GM23338 (cell line): ENCODE measurements around the gene POR. TPM values are rescaled to one million over a fixed set of nuclear protein-coding genes. Genes with fewer than 3 reads are reported as not detected.

Experiments
- ATAC-seq: fragments of 200-7000 bp; cut with Tn5 transposase; 3 replicates; pipeline ENCODE4 v1.9.1; 2020
- DNase-seq: peaks from one replicate; pipeline ENCODE4 v3.0.0-alpha.2; 2015; ENCODE audit warnings: low spot score
- H2AFZ ChIP-seq: fragments of 200-600 bp; sonication (generic); 2 replicates; pipeline ENCODE4 v1.8.0; 2016; ENCODE audit warnings: antibody characterized with exemption, mild to moderate bottlenecking, moderate library complexity
- H3F3A ChIP-seq: fragments of 200-600 bp; sonication (generic); replicated peaks from 2 replicates; pipeline ENCODE4 v1.8.0; 2017; ENCODE audit warnings: antibody characterized with exemption, mixed run types, low read depth
- H3K27ac ChIP-seq: fragments of 200-600 bp; sonication (generic); 2 replicates; pipeline ENCODE4 v1.6.1; 2016; ENCODE audit warnings: low read depth
- H3K27me3 ChIP-seq: fragments of 200-600 bp; sonication (generic); 2 replicates; pipeline ENCODE4 v1.8.0; 2016; ENCODE audit warnings: mild to moderate bottlenecking, mixed run types, moderate library complexity; ENCODE audit not compliant: insufficient read depth
- H3K36me3 ChIP-seq: fragments of 200-600 bp; sonication (generic); 2 replicates; pipeline ENCODE4 v1.8.0; 2016; ENCODE audit warnings: mild to moderate bottlenecking; ENCODE audit not compliant: insufficient read depth
- H3K4me1 ChIP-seq: fragments of 200-600 bp; sonication (generic); 2 replicates; pipeline ENCODE4 v1.8.0; 2016; ENCODE audit warnings: mild to moderate bottlenecking, moderate library complexity; ENCODE audit not compliant: insufficient read depth
- H3K4me2 ChIP-seq: fragments of 200-600 bp; sonication (generic); 2 replicates; pipeline ENCODE4 v1.7.1; 2017; ENCODE audit warnings: mixed run types
- H3K4me3 ChIP-seq: fragments of 200-600 bp; sonication (generic); 2 replicates; pipeline ENCODE4 v1.6.1; 2016; ENCODE audit warnings: mixed run types
- H3K79me2 ChIP-seq: fragments of 200-600 bp; sonication (generic); replicated peaks from 2 replicates; pipeline ENCODE4 v1.8.0; 2017; ENCODE audit warnings: mild to moderate bottlenecking; ENCODE audit not compliant: insufficient read depth
- H3K9me2 ChIP-seq: fragments of 200-600 bp; sonication (generic); 2 replicates; pipeline ENCODE4 v1.8.0; 2017; ENCODE audit not compliant: insufficient read depth
- H4K20me1 ChIP-seq: fragments of 200-600 bp; sonication (generic); replicated peaks from 2 replicates; pipeline ENCODE4 v1.8.0; 2017; ENCODE audit warnings: mild to moderate bottlenecking; ENCODE audit not compliant: insufficient read depth
- H3K27ac Mint-ChIP-seq: 2 replicates; pipeline ENCODE4 v1.8.0; 2020; ENCODE audit warnings: inconsistent platforms, mild to moderate bottlenecking, moderate library complexity, mixed read lengths
- H3K27me3 Mint-ChIP-seq: 3 replicates; pipeline ENCODE4 v1.8.0; 2022; ENCODE audit warnings: low read depth, mild to moderate bottlenecking, moderate library complexity, mixed read lengths, inconsistent platforms; ENCODE audit not compliant: insufficient read depth, poor library complexity
- H3K36me3 Mint-ChIP-seq: 3 replicates; pipeline ENCODE4 v1.8.0; 2021; ENCODE audit warnings: low read depth, mild to moderate bottlenecking, inconsistent platforms, moderate library complexity, mixed read lengths
- H3K4me1 Mint-ChIP-seq: 3 replicates; pipeline ENCODE4 v1.8.0; 2020; ENCODE audit warnings: mild to moderate bottlenecking, inconsistent platforms, mixed read lengths
- H3K4me3 Mint-ChIP-seq: 3 replicates; pipeline ENCODE4 v1.8.0; 2021; ENCODE audit warnings: moderate library complexity, mild to moderate bottlenecking, inconsistent platforms, mixed read lengths
- H3K9me3 Mint-ChIP-seq: 3 replicates; pipeline ENCODE4 v1.8.0; 2020; ENCODE audit warnings: moderate library complexity, mild to moderate bottlenecking, inconsistent platforms, mixed read lengths
- NANOG ChIP-seq: IDR thresholded peaks from 2 replicates; pipeline ENCODE4 v1.6.1; 2016; ENCODE audit warnings: antibody characterized with exemption, borderline replicate concordance
- ZNF331 ChIP-seq: fragments of 250-450 bp; sonication (Bioruptor Pico); IDR thresholded peaks from 2 replicates; pipeline ENCODE4 v1.5.0; 2020; ENCODE audit warnings: low read depth, mild to moderate bottlenecking, moderate library complexity
- polyA plus RNA-seq: library from polyadenylated mRNA; unstranded; fragments of >200 nt; fragmentation: Nextera tagmentation; extraction: Ambion mirVana; gene quantifications from 2 replicates; pipeline ENCODE4 v1.2.1, GENCODE V29; 2016
- total RNA-seq: library from RNA; depleted of rRNA; stranded (reverse); fragments of >200 nt; shearing (Covaris generic); gene quantifications from 2 replicates; pipeline ENCODE4 v1.2.3, GENCODE V29; 2014
- TF ChIP-seq, protein P1 (sequence below): IDR thresholded peaks from 2 replicates; pipeline ENCODE4 v1.6.1; 2016; ENCODE audit warnings: antibody characterized with exemption
- TF ChIP-seq, protein P2 (sequence below): IDR thresholded peaks from one replicate; pipeline ENCODE4 v1.6.1; 2018; ENCODE audit warnings: antibody characterized with exemption; ENCODE audit not compliant: unreplicated experiment
- TF ChIP-seq, protein P3 (sequence below), 2 experiments: fragments of 200-600 bp in 1 of 2; sonication (generic) in 1 of 2; conservative IDR thresholded peaks; 2 replicates each; pipeline versions ENCODE4 v1.5.1 to v1.6.1; 2016 to 2017; ENCODE audit warnings: antibody characterized with exemption in 2 of 2, low read depth in 2 of 2, mild to moderate bottlenecking in 2 of 2, moderate library complexity in 1 of 2

Gene POR
- total and polyA plus RNA-seq, 2 experiments from 2014 or later: 126 to 164 TPM

DNA sequence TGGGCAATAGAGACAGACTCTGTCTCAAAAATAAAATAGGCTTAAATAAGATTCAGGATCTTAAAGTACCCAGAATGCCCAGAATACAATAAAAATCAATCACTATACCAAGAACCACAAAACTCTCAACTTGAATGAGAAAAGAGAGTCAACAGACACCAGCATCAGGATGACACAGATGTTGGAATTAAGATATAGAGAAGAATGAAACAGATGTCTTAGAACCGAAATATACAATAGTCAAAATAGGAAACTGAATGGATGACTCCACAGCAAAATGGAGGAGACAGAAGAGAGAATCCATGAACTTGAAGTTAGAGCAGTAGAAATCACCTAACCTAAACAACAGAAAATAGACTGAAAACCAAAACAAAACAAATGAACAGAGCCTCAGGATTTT is 29.6 kb downstream of the POR start:
- H3K36me3 ChIP-seq: no peaks in the 10 kb centered on the region; the same call in 1 of the 2 replicates
- H3K9me3 Mint-ChIP-seq: no peaks in the 10 kb centered on the region
- H2AFZ ChIP-seq: no peak overlapping the region
- H4K20me1 ChIP-seq: peaks cover 45% of the 10 kb centered on the region; the same call in 1 of the 2 replicates
- no peak overlapping the region for H3K4me2 ChIP-seq
- H3F3A ChIP-seq: no peaks in the 10 kb centered on the region
- H3K79me2 ChIP-seq: peaks cover 76% of the 10 kb centered on the region
- H3K4me1 Mint-ChIP-seq: 0 out of 3 replicates have a peak, but pooled peaks cover 3% of the 10 kb centered on the region
- H3K4me1 ChIP-seq: no peaks in the 10 kb centered on the region
- no peak overlapping the region for H3K4me3 ChIP-seq
- no peaks in the 10 kb centered on the region for H3K27me3 ChIP-seq
- no peaks in the 10 kb centered on the region for H3K9me2 ChIP-seq
- no peak overlapping the region for H3K4me3 Mint-ChIP-seq
- TF ChIP-seq ZNF331 (CRISPR knock-in tag) (no peak), NANOG (no peak)
- TF ChIP-seq, protein P1, sequence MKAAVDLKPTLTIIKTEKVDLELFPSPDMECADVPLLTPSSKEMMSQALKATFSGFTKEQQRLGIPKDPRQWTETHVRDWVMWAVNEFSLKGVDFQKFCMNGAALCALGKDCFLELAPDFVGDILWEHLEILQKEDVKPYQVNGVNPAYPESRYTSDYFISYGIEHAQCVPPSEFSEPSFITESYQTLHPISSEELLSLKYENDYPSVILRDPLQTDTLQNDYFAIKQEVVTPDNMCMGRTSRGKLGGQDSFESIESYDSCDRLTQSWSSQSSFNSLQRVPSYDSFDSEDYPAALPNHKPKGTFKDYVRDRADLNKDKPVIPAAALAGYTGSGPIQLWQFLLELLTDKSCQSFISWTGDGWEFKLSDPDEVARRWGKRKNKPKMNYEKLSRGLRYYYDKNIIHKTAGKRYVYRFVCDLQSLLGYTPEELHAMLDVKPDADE: no peak
- TF ChIP-seq, protein P2, sequence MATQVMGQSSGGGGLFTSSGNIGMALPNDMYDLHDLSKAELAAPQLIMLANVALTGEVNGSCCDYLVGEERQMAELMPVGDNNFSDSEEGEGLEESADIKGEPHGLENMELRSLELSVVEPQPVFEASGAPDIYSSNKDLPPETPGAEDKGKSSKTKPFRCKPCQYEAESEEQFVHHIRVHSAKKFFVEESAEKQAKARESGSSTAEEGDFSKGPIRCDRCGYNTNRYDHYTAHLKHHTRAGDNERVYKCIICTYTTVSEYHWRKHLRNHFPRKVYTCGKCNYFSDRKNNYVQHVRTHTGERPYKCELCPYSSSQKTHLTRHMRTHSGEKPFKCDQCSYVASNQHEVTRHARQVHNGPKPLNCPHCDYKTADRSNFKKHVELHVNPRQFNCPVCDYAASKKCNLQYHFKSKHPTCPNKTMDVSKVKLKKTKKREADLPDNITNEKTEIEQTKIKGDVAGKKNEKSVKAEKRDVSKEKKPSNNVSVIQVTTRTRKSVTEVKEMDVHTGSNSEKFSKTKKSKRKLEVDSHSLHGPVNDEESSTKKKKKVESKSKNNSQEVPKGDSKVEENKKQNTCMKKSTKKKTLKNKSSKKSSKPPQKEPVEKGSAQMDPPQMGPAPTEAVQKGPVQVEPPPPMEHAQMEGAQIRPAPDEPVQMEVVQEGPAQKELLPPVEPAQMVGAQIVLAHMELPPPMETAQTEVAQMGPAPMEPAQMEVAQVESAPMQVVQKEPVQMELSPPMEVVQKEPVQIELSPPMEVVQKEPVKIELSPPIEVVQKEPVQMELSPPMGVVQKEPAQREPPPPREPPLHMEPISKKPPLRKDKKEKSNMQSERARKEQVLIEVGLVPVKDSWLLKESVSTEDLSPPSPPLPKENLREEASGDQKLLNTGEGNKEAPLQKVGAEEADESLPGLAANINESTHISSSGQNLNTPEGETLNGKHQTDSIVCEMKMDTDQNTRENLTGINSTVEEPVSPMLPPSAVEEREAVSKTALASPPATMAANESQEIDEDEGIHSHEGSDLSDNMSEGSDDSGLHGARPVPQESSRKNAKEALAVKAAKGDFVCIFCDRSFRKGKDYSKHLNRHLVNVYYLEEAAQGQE: no peak
- DNase-seq (no peak), ATAC-seq (no peak)
- no peak overlapping the region for H3K27ac Mint-ChIP-seq
- H3K27ac ChIP-seq: no peak overlapping the region
- 0 out of 3 replicates have a peak, but pooled peaks cover 8% of the 10 kb centered on the region for H3K36me3 Mint-ChIP-seq
- H3K27me3 Mint-ChIP-seq: peaks cover 8% of the 10 kb centered on the region

DNA sequence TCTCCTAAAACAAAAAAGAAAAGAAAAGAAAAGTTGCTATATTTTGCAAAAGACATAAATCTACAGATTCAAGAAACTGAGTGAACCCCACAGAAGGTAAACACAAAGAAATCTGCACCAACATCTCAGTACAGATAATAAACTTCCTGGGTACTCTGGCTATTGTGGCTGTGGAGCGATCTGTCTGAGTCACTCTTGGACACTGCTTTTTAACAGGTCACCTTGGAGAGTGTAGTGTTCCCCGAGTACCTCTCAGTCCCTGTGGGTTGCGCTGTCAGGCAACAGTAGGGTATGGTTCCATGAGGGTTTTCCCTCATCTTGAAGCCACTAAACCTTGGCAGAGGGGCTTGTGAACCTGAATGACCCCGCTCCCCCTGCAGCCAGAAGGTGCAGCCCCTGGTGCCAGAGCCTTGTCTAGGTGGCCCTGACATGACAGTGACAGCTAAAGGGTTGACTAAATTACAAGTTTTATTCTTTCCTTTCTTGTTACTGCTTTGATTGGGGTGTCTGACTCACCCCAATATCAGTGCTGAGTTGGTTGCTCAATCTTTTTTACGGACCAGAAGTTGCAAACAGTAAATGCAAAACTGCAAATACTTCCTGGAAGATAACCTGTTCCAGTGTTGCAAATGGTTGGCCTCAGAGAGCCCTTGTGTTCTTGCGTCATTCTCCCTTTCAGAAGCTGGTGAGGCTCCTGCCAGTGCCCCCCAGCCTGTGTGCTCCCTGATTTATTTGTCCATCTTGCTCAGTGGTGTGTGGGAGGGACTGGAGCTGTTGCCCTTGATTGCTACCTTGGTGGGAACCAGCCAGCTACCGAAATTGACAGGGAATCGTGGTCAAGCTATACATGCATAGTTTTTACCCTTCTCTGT is 30.6 kb downstream of the POR start:
- no peak overlapping the region for H3K4me3 ChIP-seq
- H3K9me2 ChIP-seq: no peaks in the 10 kb centered on the region
- H3K4me1 ChIP-seq: no peaks in the 10 kb centered on the region
- Mint-ChIP-seq H3K4me3 (no peak overlapping the region), H3K9me3 (no peaks in the 10 kb centered on the region), H3K36me3 (0 out of 3 replicates have a peak, but pooled peaks cover 8% of the 10 kb centered on the region), H3K27ac (0 out of 2 replicates have a peak overlapping the region, but pooled peaks have one; percentile 60), H3K27me3 (peaks cover 8% of the 10 kb centered on the region), H3K4me1 (0 out of 3 replicates have a peak, but pooled peaks cover 3% of the 10 kb centered on the region)
- H3K27me3 ChIP-seq: no peaks in the 10 kb centered on the region
- H3F3A ChIP-seq: no peaks in the 10 kb centered on the region
- ATAC-seq (peak; percentile 61), DNase-seq (no peak)
- H3K36me3 ChIP-seq: no peaks in the 10 kb centered on the region; the same call in 1 of the 2 replicates
- peaks cover 45% of the 10 kb centered on the region; the same call in 1 of the 2 replicates for H4K20me1 ChIP-seq
- no peak overlapping the region for H3K4me2 ChIP-seq
- no peak for TF ChIP-seq ZNF331 (CRISPR knock-in tag)
- TF ChIP-seq, protein P3, sequence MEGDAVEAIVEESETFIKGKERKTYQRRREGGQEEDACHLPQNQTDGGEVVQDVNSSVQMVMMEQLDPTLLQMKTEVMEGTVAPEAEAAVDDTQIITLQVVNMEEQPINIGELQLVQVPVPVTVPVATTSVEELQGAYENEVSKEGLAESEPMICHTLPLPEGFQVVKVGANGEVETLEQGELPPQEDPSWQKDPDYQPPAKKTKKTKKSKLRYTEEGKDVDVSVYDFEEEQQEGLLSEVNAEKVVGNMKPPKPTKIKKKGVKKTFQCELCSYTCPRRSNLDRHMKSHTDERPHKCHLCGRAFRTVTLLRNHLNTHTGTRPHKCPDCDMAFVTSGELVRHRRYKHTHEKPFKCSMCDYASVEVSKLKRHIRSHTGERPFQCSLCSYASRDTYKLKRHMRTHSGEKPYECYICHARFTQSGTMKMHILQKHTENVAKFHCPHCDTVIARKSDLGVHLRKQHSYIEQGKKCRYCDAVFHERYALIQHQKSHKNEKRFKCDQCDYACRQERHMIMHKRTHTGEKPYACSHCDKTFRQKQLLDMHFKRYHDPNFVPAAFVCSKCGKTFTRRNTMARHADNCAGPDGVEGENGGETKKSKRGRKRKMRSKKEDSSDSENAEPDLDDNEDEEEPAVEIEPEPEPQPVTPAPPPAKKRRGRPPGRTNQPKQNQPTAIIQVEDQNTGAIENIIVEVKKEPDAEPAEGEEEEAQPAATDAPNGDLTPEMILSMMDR (conservative IDR thresholded peaks at IDR 0.05; ENCODE audit: low read depth in 2 of 2): peak in 1 of 2 experiments; percentile 12; a peak in 1 of 4 replicates
- no peak overlapping the region for H2AFZ ChIP-seq
- peaks cover 82% of the 10 kb centered on the region for H3K79me2 ChIP-seq
- H3K27ac ChIP-seq: no peak overlapping the region
